Measurements from ENCODE around the gene C22orf23.

C22orf23 gene

DNA sequence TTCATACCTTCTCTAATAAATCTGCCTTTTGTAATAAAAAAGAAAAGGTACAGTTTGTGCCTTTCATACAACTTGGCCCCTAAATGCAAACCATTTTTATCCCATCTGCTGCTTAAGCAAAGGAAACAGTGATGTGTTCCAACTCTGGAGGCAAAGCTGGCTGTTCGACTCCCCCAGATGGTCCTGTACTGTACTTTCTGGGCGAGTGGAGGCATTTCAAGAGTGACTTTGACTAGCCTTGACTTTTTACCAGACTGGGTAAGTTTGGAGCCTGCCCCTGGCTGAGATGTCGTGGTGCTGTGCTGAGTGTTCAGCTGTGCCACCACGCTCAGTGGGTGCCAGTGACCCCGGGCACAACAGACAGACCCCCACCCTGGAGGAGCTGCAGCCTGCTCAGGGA is 37.1 kb downstream of the C22orf23 start:
- Mint-ChIP-seq H3K9me3 (no peaks in the 10 kb centered on the region), H3K4me1 (peaks cover 10% of the 10 kb centered on the region), H3K4me3 (no peak overlapping the region), H3K36me3 (peaks cover 7% of the 10 kb centered on the region), H3K27ac (no peak overlapping the region), H3K27me3 (no peaks in the 10 kb centered on the region)
- ATAC-seq (ENCODE audit: low read depth) (no peak), DNase-seq (ENCODE audit: low spot score in 2 of 2) (no peak)

- no peaks in the 10 kb centered on the region for H3K9me3 Mint-ChIP-seq
- no peak overlapping the region for H3K4me3 Mint-ChIP-seq
- no peak for DNase-seq (ENCODE audit: low spot score in 2 of 2)
- peaks cover 2% of the 10 kb centered on the region for H3K36me3 Mint-ChIP-seq
- peaks cover 8% of the 10 kb centered on the region for H3K4me1 Mint-ChIP-seq
- no peak overlapping the region for H3K27ac Mint-ChIP-seq
- ATAC-seq (ENCODE audit: low read depth), result no peak
- no peaks in the 10 kb centered on the region for H3K27me3 Mint-ChIP-seq
Observed at GRCh38 chr22:37913233-37913721, 40.1 kb downstream of the C22orf23 start.

- peaks cover 4% of the 10 kb centered on the region for H3K36me3 Mint-ChIP-seq
- DNase-seq (ENCODE audit: low spot score in 2 of 2), result no peak
- peaks cover 10% of the 10 kb centered on the region for H3K4me1 Mint-ChIP-seq
- no peak overlapping the region for H3K4me3 Mint-ChIP-seq
- H3K27ac Mint-ChIP-seq, result no peak overlapping the region
- ATAC-seq (ENCODE audit: low read depth), result no peak
- no peaks in the 10 kb centered on the region for H3K9me3 Mint-ChIP-seq
- H3K27me3 Mint-ChIP-seq, result no peaks in the 10 kb centered on the region
Observed at GRCh38 chr22:37912171-37912570, 41.2 kb downstream of the C22orf23 start.

DNA sequence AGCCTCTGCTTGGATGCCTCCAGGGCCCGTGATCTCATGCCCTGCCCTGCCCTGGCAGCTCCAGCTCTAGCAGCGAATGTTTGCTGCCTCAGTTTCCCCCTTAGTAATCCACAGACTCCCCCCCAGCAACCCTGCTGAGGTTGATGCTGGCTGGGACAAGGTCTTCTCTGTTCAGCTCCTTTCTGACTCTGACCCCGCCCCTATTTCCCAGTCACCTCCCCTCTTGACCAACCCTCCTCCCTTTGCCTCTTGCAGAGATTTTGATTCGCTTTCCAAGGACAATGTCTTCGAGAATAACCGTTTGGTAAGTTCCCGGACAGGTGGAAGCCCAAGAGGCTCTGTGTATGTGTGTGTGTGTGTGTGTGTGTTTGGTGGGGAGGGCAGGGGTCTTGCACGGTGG is 41.7 kb downstream of the C22orf23 start:
- Mint-ChIP-seq H3K4me1 (peaks cover 14% of the 10 kb centered on the region), H3K27ac (no peak overlapping the region), H3K9me3 (no peaks in the 10 kb centered on the region), H3K4me3 (no peak overlapping the region), H3K36me3 (peaks cover 4% of the 10 kb centered on the region), H3K27me3 (no peaks in the 10 kb centered on the region)
- DNase-seq (ENCODE audit: low spot score in 2 of 2) (no peak), ATAC-seq (ENCODE audit: low read depth) (no peak)

DNA sequence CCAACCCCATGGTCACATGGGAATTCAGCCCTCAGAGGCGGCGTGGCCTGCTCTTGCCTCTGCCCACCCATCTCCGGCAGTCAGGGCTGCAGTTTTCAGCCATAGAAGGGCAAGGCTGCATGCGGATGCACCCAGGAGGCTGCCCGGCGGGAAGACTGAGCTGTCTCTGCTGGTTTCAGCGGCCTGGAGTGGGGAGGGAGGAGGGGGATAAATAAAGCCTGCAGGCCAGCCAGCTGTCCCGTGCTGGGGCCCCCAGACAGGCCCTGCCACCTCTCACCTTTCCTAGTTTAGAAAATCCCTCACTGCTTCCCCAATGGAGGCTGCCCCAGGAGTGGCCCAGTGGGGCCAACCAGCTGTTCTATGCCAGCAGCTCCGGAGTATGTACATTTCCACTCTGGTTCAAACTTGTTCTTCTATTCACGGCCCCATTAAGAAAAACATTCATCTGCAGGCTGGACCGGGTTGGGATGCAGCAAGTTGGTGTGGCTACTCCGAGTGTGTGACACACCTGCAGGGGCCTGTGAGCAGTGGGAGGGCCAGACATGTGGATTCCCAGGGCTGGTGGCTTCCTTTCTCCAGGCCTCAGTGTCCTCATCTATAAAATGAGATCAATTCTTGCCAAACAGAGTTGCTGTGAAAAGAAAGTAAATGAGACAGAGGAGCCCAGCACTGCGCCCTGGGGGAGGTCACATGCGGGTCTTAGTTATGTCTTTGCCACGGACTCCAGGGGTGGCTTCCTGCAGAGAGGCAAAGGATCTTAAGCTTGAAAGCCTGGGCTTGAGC is 42.3 kb downstream of the C22orf23 start:
- Mint-ChIP-seq H3K4me1 (peaks cover 14% of the 10 kb centered on the region), H3K4me3 (no peak overlapping the region), H3K9me3 (no peaks in the 10 kb centered on the region), H3K27ac (no peak overlapping the region), H3K36me3 (peaks cover 2% of the 10 kb centered on the region), H3K27me3 (no peaks in the 10 kb centered on the region)
- ATAC-seq (ENCODE audit: low read depth) (no peak), DNase-seq (ENCODE audit: low spot score in 2 of 2) (no peak)

DNA sequence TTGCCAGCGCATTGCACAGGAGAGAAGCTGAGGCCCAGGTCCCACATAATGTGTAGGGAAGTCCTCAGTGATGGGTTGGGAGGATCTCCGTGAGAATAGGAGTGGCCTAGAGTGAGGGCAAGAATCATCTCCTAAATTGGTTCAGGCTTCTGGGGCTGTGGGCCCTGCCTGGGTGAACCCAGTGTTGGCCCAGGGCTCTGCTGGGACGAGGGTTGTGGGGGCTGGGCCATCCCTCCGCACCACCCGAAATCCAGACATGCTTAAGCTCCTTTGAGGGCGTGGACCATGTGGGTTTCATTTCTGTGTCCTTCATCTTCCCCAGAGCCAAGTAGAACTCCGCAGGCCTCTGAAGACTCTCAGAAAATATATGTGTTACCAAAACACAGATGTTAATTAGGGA is 43.6 kb downstream of the C22orf23 start:
- no peak overlapping the region for H3K4me3 Mint-ChIP-seq
- peaks cover 2% of the 10 kb centered on the region for H3K36me3 Mint-ChIP-seq
- H3K9me3 Mint-ChIP-seq, result no peaks in the 10 kb centered on the region
- peaks cover 21% of the 10 kb centered on the region for H3K4me1 Mint-ChIP-seq
- H3K27me3 Mint-ChIP-seq, result no peaks in the 10 kb centered on the region
- no peak for DNase-seq (ENCODE audit: low spot score in 2 of 2)
- no peak overlapping the region for H3K27ac Mint-ChIP-seq
- no peak for ATAC-seq (ENCODE audit: low read depth)

- Mint-ChIP-seq H3K36me3 (peaks cover 2% of the 10 kb centered on the region), H3K27ac (peak overlapping the region; percentile 60), H3K4me1 (peaks cover 21% of the 10 kb centered on the region), H3K9me3 (no peaks in the 10 kb centered on the region), H3K27me3 (no peaks in the 10 kb centered on the region), H3K4me3 (peak overlapping the region; percentile 85)
- DNase-seq (ENCODE audit: low spot score in 2 of 2) (no peak), ATAC-seq (ENCODE audit: low read depth) (no peak)
Observed at GRCh38 chr22:37907036-37907954, 46.1 kb downstream of the C22orf23 start.

GRCh38 chr22:37906364-37907008 is 46.9 kb downstream of the C22orf23 start:
- Mint-ChIP-seq H3K36me3 (peaks cover 2% of the 10 kb centered on the region), H3K27me3 (no peaks in the 10 kb centered on the region), H3K4me1 (peaks cover 21% of the 10 kb centered on the region), H3K27ac (peak overlapping the region; percentile 60), H3K4me3 (peak overlapping the region; percentile 85), H3K9me3 (no peaks in the 10 kb centered on the region)
- DNase-seq (ENCODE audit: low spot score in 2 of 2) (peak in 1 of 2 donors; percentile 43), ATAC-seq (ENCODE audit: low read depth) (peak; percentile 40)

DNA sequence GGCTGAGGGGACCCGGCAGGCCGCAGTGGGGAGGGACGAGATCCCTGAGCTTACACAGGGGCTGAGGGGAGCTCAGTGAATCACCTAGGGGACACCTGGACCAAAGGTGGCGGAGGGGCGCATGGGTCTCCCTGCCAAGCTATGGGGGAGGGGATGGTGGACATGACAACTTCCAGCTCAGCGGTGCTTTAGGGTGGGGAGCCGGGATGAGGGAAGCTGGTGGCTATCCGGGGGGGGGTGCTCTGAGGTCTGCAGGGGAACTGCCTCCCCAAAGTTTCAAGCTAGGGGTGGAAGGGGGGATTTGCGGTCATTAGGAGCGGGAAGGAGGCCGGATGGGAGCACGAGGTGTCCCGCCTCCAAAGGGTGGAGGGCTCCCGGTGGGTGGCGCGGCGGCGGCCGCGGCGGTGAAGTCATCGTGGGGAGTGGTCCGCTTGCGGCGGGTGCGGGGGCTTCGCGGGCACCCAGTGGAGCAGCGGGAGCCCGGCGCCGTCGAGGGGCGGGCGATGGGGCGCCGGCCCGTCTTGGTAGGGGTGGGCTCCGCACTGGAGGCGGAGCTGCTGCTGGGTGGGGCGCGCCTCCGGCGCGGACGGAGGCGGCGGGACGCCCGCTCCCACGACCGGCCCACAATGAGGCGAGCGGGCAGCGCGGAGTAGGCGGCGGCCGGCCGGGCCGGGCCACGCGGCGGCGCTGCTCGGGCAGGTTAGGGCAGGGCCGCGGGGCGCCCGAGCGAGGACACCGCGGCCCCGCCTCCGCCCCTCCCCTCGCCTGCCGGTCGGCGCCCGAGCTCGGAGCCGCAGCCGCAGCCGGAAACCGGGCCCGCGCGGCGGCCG is 47.7 kb downstream of the C22orf23 start, which contains the start of gene MICALL1:
Gene MICALL1 (plus strand): TSS at position 764 of the 830 bp plus-strand sequence. CDS start 126 bp downstream, outside the sequence.
- H3K4me3 Mint-ChIP-seq, result peak within 1 kb of the TSS; percentile 88
- H3K27me3 Mint-ChIP-seq, result no peaks in the 10 kb centered on the region
- H3K27ac Mint-ChIP-seq, result peak within 1 kb of the TSS; percentile 78
- DNase-seq (ENCODE audit: low spot score in 2 of 2) (peak; percentile 58 to 71), ATAC-seq (ENCODE audit: low read depth) (peak; percentile 91)
- no peaks in the 10 kb centered on the region for H3K9me3 Mint-ChIP-seq
- H3K36me3 Mint-ChIP-seq, result peaks cover 2% of the 10 kb centered on the region
- peaks cover 21% of the 10 kb centered on the region for H3K4me1 Mint-ChIP-seq

DNA sequence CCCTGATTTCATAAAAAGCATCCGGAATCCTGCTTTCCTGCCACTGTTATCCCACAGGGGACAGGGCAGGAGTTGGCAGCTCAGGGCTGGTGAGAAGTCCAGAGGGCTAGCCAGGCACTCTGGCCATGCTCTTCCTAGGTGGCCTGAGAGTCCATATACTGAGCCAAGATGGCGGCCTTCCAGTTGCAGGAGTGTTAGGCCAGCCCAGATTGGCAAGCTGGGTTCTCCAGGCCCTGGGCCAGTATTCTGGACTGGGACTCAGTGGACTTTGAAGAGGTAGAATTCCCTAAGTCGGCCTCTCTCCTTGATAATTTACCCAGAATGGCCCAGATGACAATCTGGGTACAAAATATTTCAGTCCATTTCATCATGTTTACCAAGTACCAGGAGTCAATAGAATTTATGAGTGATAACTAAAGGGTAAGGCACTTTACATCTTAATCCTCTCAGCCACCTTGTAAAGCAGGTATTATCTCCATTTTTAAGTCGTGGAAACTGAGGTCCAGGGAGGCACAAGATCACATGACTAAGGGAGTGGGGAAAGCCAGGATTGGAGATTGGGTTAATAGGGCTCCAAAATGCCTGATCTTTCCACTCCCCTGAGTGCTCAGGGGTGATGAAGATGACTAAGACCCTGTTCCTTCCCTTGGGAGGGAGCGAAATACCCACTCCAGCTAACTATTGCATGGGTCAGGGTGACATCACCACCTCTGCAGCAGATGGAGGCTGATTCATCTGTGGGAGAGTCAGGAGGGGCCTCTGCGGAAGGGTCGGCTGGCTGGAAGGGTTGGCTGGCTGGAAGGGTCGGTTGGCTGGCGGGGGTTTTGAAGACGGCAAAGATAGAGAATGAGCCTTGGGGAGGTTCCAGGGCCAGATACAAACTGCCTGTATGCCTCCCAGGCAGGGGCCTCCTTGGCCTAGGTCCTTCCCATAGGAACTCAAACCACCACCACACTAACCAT is 48.5 kb downstream of the C22orf23 start:
- DNase-seq (ENCODE audit: low spot score in 2 of 2) (no peak), ATAC-seq (ENCODE audit: low read depth) (no peak)
- Mint-ChIP-seq H3K4me3 (peak overlapping the region; percentile 88), H3K27me3 (no peaks in the 10 kb centered on the region), H3K36me3 (peaks cover 2% of the 10 kb centered on the region), H3K27ac (peak overlapping the region; percentile 78), H3K9me3 (no peaks in the 10 kb centered on the region), H3K4me1 (peaks cover 21% of the 10 kb centered on the region)

DNA sequence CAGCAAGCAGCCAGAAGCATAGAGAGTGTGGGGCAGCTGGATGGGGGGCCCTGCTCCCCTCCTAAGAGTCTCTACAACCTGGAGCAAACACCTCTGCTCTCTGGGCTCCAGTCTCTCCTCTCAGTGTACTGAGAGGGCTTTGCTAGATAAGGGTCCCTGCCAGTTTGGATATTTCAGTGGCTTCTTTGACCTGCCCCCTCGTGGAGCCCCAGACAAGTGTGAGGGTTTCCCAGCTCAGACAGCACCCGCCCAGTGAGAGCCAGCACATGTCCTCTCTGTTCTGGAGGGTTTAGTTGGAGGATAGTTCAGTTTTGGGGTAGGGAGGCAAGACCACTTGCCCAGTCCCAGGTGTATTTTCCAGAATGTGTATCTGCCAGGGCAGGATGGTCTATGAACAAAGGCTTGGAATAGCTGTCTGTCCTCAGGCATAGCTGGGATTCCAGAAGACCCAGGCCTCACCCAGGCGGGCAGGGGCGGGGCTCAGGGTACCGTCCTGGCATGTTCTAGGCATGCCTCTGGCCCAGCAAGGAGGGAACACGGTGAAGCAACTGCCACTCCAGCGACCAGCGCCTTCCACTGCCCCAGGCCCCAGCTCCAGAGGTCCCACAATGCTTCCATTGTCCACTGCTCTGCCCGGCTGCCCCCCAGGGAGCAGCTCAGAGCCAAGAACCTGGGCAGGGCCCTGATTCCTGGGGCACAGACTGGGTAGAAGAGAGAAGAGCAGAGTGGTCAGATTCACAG is 54.8 kb downstream of the C22orf23 start:
- Mint-ChIP-seq H3K36me3 (no peaks in the 10 kb centered on the region), H3K9me3 (no peaks in the 10 kb centered on the region), H3K27ac (no peak overlapping the region), H3K4me3 (no peak overlapping the region), H3K4me1 (peaks cover 9% of the 10 kb centered on the region), H3K27me3 (no peaks in the 10 kb centered on the region)
- DNase-seq (ENCODE audit: low spot score in 2 of 2) (no peak), ATAC-seq (ENCODE audit: low read depth) (no peak)

GRCh38 chr22:37897807-37898206 is 55.6 kb downstream of the C22orf23 start:
- no peak overlapping the region for H3K27ac Mint-ChIP-seq
- H3K27me3 Mint-ChIP-seq, result no peaks in the 10 kb centered on the region
- no peak for DNase-seq (ENCODE audit: low spot score in 2 of 2)
- H3K4me3 Mint-ChIP-seq, result no peak overlapping the region
- ATAC-seq (ENCODE audit: low read depth), result no peak
- H3K9me3 Mint-ChIP-seq, result no peaks in the 10 kb centered on the region
- H3K4me1 Mint-ChIP-seq, result peaks cover 9% of the 10 kb centered on the region
- no peaks in the 10 kb centered on the region for H3K36me3 Mint-ChIP-seq
